ENCODE measurements around the gene NFAT5.
"Not testable (repeated sequence)": the region's sequence is repeated elsewhere in the genome, so short reads cannot be mapped to it uniquely, and the experiment has no call there.

Gene NFAT5

DNA sequence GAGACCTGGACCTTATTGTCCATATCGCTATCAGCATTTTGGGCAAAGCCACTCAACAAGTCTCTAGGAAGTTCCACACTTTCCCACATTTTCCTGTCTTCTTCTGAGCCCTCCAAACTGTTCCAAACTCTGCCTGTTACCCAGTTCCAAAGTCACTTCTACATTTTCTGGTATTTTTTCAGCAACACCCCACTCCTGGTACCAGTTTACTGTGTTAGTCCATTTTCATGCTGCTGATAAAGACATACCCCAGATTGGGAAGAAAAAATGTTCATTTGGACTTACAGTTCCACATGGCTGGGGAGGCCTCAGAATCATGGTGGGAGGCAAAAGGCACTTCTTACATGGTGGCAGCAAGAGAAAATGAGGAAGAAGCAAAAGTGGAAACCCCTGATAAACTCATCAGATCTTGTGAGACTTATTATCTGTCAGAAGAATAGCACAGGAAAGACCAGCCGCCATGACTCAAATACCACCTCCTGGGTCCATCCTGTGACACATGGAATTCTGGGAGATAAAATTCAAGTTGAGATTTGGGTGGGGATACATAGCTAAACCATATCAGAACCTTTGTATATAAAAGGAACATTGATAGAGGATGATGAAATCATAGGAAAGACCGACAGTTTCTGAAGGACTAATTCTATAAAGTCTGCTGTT is 71.6 kb downstream of the NFAT5 start:
- DNase-seq (ENCODE audit: low read depth in 2 of 2) = not testable (repeated sequence)

DNA sequence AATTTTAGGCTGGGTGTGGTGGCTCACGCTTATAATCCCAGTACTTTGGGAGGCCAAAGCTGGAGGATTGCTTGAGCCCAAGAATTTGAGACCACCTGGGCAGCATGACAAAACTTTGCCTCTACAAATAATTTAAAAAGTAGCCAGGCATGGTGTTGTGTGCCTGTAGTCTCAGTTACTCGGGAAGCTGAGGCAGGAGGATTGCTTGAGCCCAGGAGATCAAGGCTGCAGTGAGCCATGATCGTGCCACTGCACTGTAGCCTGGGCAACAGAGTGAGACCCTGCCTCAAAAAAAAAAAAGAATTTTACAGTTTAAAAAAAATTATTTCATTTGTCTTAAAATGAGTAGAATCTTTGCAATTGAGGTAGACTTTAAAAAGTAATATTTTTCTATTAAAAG is 78.2 kb downstream of the NFAT5 start:
- not testable (repeated sequence) for DNase-seq (ENCODE audit: low read depth in 2 of 2)

DNA sequence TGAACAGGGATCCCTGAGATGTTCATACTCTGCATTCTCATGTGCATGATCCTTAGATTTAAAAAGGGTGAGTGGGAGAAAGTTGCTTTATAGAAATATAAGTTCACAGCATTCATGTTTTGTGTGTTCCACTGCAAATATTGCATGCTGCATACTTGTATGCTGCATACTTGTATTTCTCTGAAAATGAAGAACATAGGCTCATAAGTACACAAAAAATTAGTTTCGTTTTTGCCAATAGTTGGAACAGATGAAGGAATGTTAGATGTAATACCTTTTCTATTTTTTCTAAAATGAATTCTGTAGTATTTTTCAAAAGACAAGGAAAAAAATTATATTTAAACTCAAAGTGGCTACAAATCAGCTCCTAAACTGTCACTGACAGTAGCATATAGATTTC is 79.0 kb downstream of the NFAT5 start:
- no peak for DNase-seq (ENCODE audit: low read depth in 2 of 2)

DNA sequence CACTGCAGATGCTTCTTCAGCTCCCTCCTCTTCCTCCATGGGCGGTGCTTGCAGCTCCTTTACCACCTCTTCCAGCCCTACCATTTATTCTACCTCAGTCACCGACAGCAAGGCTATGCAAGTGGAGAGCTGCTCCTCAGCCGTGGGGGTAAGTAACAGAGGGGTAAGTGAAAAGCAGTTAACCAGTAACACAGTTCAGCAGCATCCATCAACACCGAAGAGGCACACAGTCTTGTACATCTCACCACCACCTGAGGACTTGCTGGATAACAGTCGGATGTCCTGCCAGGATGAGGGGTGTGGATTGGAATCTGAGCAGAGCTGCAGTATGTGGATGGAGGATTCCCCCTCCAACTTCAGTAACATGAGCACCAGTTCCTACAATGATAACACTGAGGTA is 81.3 kb downstream of the NFAT5 start:
- no peak for DNase-seq (ENCODE audit: low read depth in 2 of 2)

DNA sequence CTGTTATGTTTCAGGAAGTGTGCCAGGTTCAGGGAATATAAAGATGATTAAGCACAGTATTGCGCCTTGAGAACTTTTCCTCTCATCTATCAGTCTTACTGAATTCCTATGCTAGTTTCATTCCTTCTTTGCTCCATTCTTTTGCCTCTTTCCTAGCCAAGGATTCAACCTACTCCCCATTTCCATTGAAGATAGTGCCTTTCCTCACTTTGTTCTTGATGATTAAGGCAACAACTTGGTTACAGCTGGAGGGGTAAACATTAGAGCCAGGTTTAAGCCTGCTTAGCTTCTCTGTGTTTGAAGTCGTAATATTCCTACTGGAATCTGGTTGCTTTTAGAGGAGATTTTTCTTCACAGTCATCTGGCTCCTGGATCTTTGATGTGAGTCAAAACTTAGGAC is 85.5 kb downstream of the NFAT5 start:
- no peak for DNase-seq (ENCODE audit: low read depth in 2 of 2)

DNA sequence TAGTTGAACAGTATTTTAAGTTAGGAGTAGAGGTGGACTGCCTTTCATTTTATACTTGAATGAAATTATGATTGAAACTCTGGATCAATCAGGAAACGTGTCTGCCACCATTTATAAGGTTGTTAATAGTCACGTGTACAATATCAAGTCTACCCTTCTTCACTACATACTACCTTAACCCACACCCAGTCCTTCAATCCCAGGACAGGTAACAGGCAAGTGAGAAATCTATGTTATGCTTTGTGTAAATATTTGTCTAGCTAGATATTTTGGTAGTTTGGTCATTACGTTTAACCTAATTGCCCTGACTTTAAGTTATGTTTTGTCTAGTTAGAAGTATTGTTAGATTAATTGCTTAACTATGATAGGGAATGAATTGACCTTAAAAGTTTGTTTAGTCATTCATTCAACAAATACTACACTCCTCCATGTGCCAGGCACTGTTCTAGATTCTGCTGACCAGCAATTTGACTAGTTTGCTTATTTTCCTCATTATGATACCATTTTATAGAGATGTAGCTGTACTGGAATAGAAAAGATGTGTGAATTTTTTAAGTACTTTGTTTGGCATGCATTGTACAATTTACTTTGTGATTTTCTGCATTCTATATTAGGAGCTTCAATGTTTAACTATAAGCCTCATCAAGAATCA is 88.6 kb downstream of the NFAT5 start:
- no peak for DNase-seq (ENCODE audit: low read depth in 2 of 2)

DNA sequence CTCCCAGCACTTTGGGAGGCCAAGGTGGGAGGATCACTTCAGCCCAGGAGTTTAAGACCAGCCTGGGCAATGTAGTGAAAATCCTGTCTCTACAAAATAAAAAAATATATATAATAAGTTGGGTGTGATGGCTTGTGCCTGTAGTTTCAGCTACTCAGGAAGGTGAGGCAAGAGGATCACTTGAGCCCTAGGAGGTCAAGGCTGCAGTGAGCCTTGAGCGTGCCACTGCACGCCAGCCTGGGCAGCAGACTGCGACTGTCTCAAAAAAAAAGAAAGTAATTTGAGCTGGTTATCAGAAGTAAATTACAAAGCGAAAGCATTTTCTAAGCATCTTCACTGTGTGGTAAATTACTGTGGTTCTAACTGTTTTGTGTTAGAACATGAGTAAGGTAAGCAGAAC is 94.4 kb downstream of the NFAT5 start:
- no peak for DNase-seq (ENCODE audit: low read depth in 2 of 2)

DNA sequence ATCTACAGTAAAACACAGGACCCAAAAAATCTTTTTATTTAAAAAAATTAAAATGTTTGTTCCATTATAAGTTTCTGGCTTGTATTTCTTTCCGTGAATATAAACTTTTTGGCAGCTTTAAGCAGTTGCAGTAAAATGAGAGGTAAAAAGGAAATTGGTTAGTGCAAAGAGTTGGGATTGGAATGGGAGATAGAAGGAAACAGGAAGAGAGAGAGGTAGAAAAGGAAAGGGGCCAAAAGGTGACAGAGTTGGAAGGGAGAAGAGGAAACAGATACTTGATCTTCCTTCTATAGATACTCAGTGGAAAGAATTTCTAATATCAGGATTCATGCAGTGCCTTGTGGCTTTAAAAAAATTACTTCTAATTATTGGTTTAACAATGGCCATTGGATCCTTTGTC is 97.1 kb downstream of the NFAT5 start:
- no peak for DNase-seq (ENCODE audit: low read depth in 2 of 2)

DNA sequence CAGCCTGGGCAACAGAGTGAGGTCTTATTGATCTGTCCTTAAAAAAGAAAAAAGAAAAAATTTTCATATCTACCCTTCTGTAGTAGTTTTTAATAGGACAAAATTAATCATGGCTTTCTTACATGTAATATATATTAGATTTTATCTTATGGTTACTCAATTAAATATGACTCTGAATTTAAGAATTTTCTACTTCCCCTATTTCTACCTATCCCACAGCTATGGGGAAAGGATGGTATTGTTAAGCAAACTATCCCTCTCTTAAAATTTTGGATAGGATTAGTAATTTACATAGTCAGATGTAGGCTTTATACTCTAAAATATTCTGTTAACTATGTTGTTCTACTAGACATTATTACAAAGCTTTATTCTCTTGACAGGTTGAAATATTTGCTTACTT is 98.1 kb downstream of the NFAT5 start:
- no peak for DNase-seq (ENCODE audit: low read depth in 2 of 2)

DNA sequence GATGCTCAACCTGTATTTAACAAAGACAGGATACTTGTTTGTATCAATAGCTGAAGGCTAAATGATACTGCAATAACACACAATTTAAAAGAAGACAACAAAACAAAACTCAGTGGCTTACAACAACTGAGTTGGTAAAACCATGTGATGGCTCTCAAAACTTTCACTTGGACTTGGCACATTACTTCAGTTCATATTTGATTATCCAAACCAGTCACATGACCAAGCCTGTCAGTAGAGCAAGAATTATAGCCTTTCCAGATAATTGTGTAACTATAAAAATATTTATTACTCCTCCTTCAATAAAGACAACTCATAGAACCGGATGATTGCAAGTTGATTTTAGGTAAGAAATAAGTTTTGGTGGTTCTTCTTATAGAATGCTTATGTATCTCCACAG is 103.8 kb downstream of the NFAT5 start:
- DNase-seq (ENCODE audit: low read depth in 2 of 2) = no peak

DNA sequence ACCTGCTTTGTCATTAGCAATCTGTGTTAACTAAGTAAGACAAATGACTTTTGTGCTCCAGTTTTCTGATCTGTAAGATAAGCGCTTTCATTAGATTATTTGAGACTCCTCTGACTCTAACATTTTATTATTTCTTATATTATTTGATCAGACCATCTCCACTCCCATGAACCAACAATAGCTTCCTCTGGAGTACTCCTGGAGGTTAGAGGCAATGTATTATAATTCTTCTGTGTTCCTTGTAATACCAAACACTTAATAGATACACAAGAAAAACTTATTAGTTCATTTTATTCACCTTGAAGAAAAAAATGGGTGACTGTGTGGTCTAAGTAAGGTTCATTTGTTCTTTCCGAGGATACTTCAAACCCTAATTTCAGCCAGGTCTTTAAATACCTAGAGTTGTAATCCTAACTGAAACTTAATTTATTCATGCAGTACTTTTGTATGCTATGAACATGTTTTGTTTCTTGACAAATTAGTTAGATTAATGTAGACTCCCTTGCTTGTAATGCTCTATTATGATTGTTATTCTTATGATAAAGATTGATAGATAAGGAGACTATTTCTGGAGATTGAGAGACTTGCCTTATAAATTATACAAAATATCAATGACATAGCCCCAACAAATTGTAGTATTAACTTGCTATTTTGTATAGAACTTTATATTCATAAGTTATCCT is 106.7 kb downstream of the NFAT5 start:
- DNase-seq (ENCODE audit: low read depth in 2 of 2) = no peak

DNA sequence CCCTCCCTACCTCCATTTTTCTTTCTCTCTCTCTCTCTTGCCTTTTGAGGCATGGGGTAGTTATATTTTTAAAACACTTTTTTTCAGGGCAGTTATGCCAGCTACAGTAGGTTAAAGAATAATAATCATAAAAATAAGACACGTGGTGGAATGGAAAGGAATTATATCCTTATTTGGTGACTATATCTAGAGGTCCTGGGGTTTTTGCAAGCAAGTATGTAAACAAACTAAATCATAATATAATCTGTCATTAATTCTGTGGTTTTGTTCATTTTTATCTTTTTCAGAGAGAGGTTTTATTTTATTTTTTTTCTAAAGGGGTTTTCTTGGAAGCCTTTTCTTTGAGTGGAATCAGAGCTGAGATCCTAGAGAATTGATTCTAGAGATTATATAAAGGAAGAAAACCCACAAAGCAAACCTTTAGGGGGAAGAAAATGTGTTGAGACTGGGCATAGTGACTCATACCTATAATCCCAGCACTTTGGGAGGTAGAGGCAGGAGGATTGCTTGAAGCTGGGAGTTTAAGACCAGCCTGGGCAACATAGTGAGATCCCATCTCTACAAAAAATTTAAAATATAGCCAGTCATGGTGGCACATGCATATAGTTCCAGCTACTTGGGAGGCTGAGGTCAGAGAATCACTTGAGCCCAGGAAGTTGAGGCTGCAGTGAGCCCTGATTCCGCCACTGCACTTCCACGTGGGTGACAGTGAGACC is 107.4 kb downstream of the NFAT5 start:
- no peak for DNase-seq (ENCODE audit: low read depth in 2 of 2)

DNA sequence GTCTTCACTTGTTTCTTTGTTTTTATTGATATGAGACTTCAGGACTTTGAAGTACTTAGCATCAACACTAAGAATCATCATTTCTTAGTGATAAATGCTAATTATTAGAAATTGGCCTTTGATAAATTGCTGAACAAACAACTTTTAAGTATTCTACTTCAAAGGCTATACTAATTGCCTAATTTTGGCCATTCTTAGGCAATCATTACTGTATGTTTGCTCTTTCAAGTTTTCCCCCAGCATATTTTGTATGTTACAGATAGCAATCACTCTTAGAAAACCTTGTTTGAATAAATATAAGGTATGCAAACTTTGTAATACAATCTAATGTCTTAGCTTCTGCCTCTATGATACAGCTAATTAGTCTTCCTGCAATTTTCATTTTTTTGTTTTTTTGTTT is 114.6 kb downstream of the NFAT5 start:
- no peak for DNase-seq (ENCODE audit: low read depth in 2 of 2)

DNA sequence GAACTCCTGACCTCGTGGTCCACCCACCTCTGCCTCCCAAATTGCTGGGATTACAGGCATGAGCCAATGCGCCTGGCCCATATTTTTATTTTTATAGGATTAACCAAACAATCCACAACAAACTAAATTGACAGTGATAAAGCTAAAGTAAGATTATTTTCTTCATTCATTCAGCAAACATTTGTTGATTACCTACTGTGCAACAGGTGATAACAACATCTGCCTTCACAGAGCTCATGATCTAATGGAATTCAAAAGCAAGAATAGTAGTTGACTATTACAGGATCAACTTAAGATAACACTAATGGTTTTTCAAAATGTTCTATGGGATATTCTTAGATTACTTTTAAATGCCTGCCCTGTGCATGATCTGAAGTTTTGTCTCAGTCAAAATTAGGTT is 122.8 kb downstream of the NFAT5 start:
- DNase-seq (ENCODE audit: low read depth in 2 of 2) = no peak

DNA sequence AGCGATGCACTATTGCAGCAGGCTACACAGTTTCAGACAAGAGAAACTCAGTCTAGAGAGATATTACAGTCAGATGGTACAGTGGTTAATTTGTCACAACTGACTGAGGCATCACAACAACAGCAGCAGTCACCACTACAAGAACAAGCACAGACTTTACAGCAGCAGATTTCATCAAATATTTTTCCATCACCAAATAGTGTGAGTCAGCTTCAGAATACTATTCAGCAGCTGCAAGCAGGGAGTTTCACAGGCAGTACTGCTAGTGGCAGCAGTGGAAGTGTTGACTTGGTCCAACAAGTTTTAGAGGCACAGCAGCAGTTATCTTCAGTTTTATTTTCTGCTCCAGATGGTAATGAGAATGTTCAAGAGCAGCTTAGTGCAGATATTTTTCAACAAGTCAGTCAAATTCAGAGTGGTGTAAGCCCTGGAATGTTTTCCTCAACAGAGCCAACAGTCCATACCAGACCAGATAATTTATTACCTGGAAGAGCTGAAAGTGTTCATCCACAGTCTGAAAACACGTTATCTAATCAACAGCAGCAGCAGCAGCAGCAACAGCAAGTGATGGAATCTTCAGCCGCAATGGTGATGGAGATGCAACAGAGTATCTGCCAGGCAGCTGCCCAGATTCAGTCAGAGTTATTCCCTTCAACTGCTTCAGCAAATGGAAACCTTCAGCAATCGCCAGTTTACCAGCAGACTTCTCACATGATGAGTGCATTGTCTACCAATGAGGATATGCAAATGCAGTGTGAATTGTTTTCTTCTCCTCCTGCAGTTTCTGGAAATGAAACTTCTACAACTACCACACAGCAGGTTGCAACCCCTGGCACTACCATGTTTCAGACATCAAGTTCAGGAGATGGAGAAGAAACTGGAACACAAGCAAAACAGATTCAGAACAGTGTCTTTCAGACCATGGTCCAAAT is 126.5 kb downstream of the NFAT5 start:
- no peak for DNase-seq (ENCODE audit: low read depth in 2 of 2)

DNA sequence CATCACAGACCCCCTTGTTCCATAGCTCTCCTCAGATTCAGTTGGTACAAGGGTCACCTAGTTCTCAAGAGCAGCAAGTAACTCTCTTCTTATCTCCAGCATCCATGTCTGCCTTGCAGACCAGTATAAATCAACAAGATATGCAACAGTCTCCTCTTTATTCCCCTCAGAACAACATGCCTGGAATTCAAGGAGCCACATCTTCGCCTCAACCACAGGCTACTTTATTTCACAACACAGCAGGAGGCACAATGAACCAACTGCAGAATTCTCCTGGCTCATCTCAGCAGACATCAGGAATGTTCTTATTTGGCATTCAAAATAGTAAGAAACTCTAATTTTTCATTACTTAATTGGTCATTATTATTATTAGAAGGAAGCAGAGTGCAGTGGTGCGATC is 128.2 kb downstream of the NFAT5 start:
- no peak for DNase-seq (ENCODE audit: low read depth in 2 of 2)

DNA sequence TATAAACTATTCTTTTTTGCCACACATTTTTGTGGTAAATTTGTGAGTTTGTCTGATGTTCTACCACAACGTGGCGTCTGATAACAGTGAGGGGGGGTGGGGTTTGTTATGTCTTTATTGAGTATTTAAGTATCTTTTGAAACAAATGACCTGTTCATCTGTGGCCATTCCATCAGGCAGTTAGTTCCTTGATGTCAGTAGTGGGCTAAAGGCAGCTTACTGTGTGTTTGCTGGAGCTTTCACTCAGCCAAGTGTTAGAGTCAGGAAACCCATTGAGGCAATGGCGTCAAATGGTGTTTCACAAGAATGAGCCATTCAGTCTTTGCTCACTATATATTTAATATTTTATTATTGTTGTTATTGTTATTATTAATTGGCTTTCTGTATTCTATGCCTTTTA is 132.6 kb downstream of the NFAT5 start:
- DNase-seq (ENCODE audit: low read depth in 2 of 2) = no peak

DNA sequence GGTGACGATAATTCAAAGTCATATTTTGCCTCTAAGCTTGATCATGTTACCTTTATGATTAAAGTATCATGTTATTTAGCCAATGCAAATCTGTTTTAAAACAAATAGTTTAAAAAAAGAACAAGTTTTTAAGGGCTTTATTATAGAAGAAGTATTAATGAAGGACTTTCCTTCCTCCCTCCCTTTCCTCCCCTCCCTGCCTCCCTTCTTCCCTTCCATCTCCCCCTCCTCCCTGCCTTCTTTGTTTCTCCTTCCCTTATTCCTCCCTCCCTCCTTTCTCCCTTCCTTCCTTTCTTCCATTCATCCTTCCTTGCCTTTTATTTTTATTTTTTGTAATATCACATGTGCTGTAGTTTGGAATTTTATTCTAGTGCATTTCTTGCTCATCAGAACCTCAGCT is 134.1 kb downstream of the NFAT5 start:
- DNase-seq (ENCODE audit: low read depth in 2 of 2) = no peak

DNA sequence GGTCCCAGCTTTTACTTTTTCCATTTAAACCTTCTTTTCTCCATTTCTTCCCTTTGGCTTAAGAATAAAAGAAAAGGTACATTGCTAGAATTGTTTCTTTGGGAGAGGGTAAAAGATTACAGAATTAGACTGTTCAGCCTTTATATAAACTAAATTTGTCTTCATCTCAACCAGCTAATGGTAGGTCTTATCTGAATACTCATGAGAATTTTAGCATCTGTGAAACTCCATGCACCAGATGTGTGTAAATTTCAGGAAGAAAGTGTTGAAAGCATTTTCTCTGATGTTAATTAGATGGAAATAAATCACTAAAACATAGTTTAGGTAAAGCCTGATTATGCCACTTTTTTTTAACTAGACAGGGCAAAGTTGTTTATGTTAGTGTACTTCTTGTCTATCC is 135.7 kb downstream of the NFAT5 start:
- DNase-seq (ENCODE audit: low read depth in 2 of 2) = no peak

DNA sequence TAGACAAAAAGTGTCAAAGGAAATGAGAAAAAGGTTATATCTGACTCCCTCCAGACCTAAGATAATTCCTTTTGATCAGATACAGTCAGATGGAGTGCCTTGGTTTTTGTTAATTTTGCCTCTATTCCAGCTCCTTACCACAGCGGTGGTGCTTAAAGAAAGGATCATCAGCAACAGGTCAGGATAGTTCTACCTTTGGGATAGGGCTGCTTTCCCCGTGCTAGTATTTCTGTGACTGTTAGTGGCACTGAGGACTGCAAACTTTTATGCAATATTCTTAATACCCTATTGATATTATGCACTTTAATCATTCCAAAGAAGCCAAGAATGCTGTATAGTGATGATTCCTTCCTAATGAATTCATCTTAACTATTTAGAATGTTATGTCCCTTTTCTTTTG is 136.1 kb downstream of the NFAT5 start:
- no peak for DNase-seq (ENCODE audit: low read depth in 2 of 2)

DNA sequence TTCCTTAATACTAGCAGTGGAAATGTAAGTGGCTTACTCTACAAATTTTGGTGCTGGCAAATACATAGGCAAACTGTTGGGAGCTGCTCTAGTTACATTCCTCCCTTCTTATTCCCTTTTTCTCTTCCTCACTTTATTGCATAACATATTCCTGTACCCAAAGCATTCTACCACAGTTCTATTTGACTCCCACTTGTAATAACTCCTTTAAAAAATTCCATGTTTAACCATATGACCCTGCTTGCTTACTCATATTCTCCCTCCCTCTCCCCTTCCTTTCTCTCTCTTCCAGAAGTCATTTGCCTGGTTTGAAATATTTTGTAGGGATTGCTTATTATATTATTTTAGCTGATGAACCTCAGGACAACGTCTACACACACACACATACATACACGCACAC is 137.9 kb downstream of the NFAT5 start:
- no peak for DNase-seq (ENCODE audit: low read depth in 2 of 2)

All from activated CD4-positive, alpha-beta T cell treated with anti-CD3 and anti-CD28 coated beads for 24 hours (primary cell).